ENCODE data around the gene TMEM156. TPM values are rescaled to one million over a fixed set of nuclear protein-coding genes. Genes with fewer than 3 reads are reported as not detected.
"Not testable (repeated sequence)": the region's sequence is repeated elsewhere in the genome, so short reads cannot be mapped to it uniquely, and the experiment has no call there.

The TMEM156 gene
- total RNA-seq, 1 donor = under 0.01 TPM

DNA sequence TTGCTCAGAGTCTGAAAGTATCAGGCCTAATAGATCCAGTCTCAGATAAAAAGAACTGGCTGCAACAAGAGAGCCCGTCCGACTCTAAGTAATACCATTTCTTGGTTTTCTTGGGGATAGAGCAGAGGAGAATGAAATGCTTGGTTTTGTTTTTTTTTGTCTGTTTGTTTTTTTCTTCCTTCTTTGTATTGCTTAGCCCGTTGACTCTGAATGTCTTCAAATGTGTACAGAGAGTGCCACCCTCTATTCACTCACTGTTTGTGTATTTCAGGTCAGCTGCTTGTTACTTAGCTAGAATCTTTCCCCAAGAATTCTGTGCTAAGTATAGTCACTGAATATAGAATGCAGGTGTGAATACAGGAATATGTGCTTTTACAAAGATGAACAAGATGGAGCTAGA is 5.7 kb upstream of the TMEM156 start:
- no peak overlapping the region for H3K4me3 ChIP-seq (ENCODE audit: low read depth, low read length)
- no peak for DNase-seq (ENCODE audit: low read depth)
- TF ChIP-seq CTCF (IDR thresholded peaks at IDR 0.05; ENCODE audit: insufficient read depth, low read depth, low read length) = no peak

- H3K4me3 ChIP-seq (ENCODE audit: low read depth, low read length) = no peak overlapping the region
- peak; percentile 16 for DNase-seq (ENCODE audit: low read depth)
- no peak for TF ChIP-seq CTCF (IDR thresholded peaks at IDR 0.05; ENCODE audit: insufficient read depth, low read depth, low read length)
Observed at GRCh38 chr4:39037491-39037825, 5.2 kb upstream of the TMEM156 start.

DNA sequence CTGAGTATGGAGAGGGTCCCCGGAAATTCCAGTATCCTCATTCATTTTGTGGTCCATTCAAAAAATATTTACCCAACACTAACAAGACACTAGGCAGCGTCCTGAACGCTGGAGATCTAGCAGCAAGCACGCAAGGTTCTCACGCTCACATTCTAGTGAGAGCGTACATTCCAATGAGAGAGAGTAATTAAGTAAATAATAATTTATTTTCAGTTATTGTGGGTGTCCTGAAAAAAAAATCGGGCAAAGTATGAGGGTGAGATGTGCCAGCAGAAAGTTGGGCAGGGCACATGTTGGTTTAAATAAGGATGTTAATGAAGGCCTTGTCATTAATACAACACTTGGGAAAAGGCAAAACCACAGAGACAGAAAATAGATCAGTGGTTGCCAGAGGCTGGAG is 4.0 kb upstream of the TMEM156 start:
- no peak for DNase-seq (ENCODE audit: low read depth)
- TF ChIP-seq CTCF (IDR thresholded peaks at IDR 0.05; ENCODE audit: insufficient read depth, low read depth, low read length) = no peak
- no peak overlapping the region for H3K4me3 ChIP-seq (ENCODE audit: low read depth, low read length)

GRCh38 chr4:39031590-39032020 is 604 bp downstream of the TMEM156 start:
- not testable (repeated sequence) for H3K4me3 ChIP-seq (ENCODE audit: low read depth, low read length); DNase-seq (ENCODE audit: low read depth)

DNA sequence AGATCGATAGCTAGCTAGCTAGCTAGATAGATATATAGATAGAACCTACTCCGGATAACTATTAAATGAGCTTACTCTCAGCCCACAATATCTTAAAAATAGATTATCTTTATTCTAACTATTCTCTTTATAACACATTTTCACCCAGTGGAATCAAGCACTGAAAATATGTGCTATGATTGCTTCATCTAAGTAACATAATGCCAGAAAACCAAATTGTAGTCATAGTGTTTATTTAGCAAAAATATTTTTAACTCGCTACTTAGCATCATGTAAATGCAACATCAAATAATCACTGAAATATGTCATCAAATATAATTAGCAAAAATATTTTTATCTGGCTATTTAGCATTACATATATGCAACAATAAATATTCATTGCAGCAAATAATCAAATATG is 1.5 kb downstream of the TMEM156 start:
- peak overlapping the region; percentile 3 for H3K4me3 ChIP-seq (ENCODE audit: low read depth, low read length)
- DNase-seq (ENCODE audit: low read depth) = no peak
- TF ChIP-seq CTCF (IDR thresholded peaks at IDR 0.05; ENCODE audit: insufficient read depth, low read depth, low read length) = no peak

DNA sequence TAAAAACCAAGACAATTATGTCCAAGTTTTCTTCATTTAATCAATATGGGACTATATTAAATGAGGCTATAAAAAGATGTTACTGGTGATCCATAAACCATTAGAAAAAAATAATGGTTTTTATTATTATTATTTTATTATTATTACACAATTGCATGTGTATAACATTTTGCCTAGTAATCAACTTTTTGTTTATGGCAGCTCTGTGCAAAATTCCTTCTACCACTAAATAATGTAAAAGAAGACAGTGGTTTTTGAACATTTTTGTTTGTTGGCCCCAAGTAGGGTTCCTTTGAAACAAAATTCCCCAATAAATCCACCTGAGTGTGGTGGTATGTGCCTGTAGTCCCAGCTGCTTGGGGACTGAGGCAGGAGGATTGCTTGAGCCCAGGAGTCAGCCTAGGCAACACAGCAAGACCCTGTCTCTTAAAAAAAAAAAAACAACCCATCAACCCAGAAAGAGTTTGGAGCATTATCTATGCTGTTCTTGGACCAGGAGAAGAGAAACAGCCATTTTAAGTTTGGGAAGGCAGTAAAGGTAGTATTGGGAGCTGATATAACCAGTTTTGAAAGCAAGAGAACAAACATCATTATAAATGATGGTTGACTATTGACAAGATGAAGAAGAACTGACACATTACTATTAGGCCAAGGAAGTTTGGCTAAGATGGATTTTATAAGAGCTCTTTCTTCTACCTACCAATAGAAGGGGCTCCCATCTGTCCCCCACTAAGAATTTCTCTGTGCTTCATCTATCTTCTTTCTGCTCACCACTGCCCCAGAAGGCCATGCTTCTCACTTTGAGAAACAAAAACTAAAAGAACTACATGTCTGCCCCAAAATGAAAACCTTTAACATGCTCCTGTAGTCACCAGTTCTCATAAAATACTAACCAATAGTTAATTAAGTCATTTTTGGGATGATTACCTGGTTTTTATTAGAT is 2.2 kb downstream of the TMEM156 start:
- no peak for DNase-seq (ENCODE audit: low read depth)
- no peak for TF ChIP-seq CTCF (IDR thresholded peaks at IDR 0.05; ENCODE audit: insufficient read depth, low read depth, low read length)
- no peak overlapping the region for H3K4me3 ChIP-seq (ENCODE audit: low read depth, low read length)

GRCh38 chr4:39026096-39026495 is 6.1 kb downstream of the TMEM156 start:
- TF ChIP-seq CTCF (IDR thresholded peaks at IDR 0.05; ENCODE audit: insufficient read depth, low read depth, low read length) = no peak
- no peak overlapping the region for H3K4me3 ChIP-seq (ENCODE audit: low read depth, low read length)
- DNase-seq (ENCODE audit: low read depth) = no peak

Measured in fibroblast of villous mesenchyme (primary cell).